Sigmoid colon (tissue), 4 donors: Measurements from ENCODE around the gene NUCB1.

Experiments used
- EP300 ChIP-seq, 4 donors: sonication (generic); formaldehyde crosslinking; IDR thresholded peaks; one replicate each; pipeline ENCODE4 v1.6.1; 2017; ENCODE audit warnings: antibody characterized with exemption in 4 of 4
- POLR2A ChIP-seq, 2 donors: fragments of 450-650 bp; IDR thresholded peaks; one replicate each; pipeline ENCODE4 v1.6.1; 2016; ENCODE audit warnings: antibody characterized with exemption in 2 of 2, mild to moderate bottlenecking in 2 of 2, moderate library complexity in 2 of 2
- POLR2AphosphoS5 ChIP-seq, 4 donors: sonication (generic); formaldehyde crosslinking; IDR thresholded peaks; one replicate each; pipeline ENCODE4 v1.6.1; 2017; ENCODE audit warnings: antibody characterized with exemption in 4 of 4
- TF ChIP-seq, protein P1 (sequence below), 4 experiments: fragments of 450-650 bp in 3 of 4; fragments of 200-600 bp in 1 of 4; IDR thresholded peaks; one replicate each; pipeline ENCODE4 v1.5.1; 2016 to 2019; ENCODE audit warnings: antibody characterized with exemption in 4 of 4, mild to moderate bottlenecking in 3 of 4, moderate library complexity in 2 of 4

DNA sequence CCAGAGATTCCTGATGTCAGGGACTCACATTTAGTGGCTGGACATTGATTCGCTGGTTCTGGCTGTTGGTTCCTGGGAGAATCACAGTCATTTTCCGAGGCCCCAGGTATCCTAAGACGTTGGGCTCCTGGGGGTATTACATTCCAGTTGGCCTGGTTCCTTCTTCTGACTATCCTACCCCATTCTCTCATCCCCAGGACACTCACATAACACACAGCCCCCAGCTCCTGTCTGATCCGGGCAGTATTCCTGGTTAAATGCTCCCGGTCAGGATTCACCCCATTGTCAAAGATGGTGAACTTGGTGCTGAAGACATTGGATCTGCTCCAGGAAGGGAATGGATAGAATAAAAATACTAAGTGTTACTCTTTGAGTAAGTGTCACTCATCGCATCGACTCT lies 16.4 kb upstream of the NUCB1 start:
- TF ChIP-seq EP300 (IDR thresholded peaks at IDR 0.05): no peak
- TF ChIP-seq POLR2AphosphoS5 (IDR thresholded peaks at IDR 0.05): no peak
- TF ChIP-seq POLR2A (IDR thresholded peaks at IDR 0.05): no peak
- TF ChIP-seq, protein P1, sequence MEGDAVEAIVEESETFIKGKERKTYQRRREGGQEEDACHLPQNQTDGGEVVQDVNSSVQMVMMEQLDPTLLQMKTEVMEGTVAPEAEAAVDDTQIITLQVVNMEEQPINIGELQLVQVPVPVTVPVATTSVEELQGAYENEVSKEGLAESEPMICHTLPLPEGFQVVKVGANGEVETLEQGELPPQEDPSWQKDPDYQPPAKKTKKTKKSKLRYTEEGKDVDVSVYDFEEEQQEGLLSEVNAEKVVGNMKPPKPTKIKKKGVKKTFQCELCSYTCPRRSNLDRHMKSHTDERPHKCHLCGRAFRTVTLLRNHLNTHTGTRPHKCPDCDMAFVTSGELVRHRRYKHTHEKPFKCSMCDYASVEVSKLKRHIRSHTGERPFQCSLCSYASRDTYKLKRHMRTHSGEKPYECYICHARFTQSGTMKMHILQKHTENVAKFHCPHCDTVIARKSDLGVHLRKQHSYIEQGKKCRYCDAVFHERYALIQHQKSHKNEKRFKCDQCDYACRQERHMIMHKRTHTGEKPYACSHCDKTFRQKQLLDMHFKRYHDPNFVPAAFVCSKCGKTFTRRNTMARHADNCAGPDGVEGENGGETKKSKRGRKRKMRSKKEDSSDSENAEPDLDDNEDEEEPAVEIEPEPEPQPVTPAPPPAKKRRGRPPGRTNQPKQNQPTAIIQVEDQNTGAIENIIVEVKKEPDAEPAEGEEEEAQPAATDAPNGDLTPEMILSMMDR (IDR thresholded peaks at IDR 0.05): no peak
